Omental fat pad (tissue), 4 donors: ENCODE results near the gene ZDHHC14. TPM values are rescaled to one million over a fixed set of nuclear protein-coding genes. Genes with fewer than 3 reads are reported as not detected.
"Not testable (repeated sequence)": the region's sequence is repeated elsewhere in the genome, so short reads cannot be mapped to it uniquely, and the experiment has no call there.

Experiments used
- ATAC-seq: fragments of 150-250 bp; one replicate; pipeline ENCODE4 v1.9.1; 2016; ENCODE audit warnings: mild to moderate bottlenecking, moderate library complexity; ENCODE audit not compliant: low FRiP score
- DNase-seq: peaks from one replicate; pipeline ENCODE4 v3.0.0-alpha.2; 2019; ENCODE audit warnings: low spot score
- CTCF ChIP-seq, 3 donors: fragments of 450-650 bp; IDR thresholded peaks; one replicate each; pipeline ENCODE4 v1.5.1; 2016 to 2017; ENCODE audit warnings: antibody characterized with exemption in 3 of 3, mild to moderate bottlenecking in 3 of 3, moderate library complexity in 2 of 3
- total RNA-seq, 4 donors: library from RNA; depleted of rRNA; stranded (reverse); fragments of >200 nt; gene quantifications; one replicate each; pipeline ENCODE4 v1.1.0, GENCODE V29; 2016

Gene ZDHHC14
- total RNA-seq, 4 donors from 2014 or later, result 5.6 to 13.7 (median 6.9) TPM

- ATAC-seq (no peak), DNase-seq (no peak)
- no peak for TF ChIP-seq CTCF (IDR thresholded peaks at IDR 0.05)
These were observed 335.4 kb downstream of the ZDHHC14 start for GRCh38 chr6:157716251-157716995.

- no peak for TF ChIP-seq CTCF (IDR thresholded peaks at IDR 0.05)
- no peak for ATAC-seq
- no peak for DNase-seq
These were observed 336.4 kb downstream of the ZDHHC14 start for GRCh38 chr6:157717340-157717748.

GRCh38 chr6:157718503-157719187, 337.7 kb downstream of the ZDHHC14 start:
- ATAC-seq, result no peak
- DNase-seq, result no peak

GRCh38 chr6:157720964-157721363, 340.0 kb downstream of the ZDHHC14 start:
- not testable (repeated sequence) for DNase-seq, ATAC-seq

More at GRCh38 chr6:157718503-157719187, 337.7 kb downstream of the ZDHHC14 start:
- TF ChIP-seq CTCF (IDR thresholded peaks at IDR 0.05), result no peak

DNA sequence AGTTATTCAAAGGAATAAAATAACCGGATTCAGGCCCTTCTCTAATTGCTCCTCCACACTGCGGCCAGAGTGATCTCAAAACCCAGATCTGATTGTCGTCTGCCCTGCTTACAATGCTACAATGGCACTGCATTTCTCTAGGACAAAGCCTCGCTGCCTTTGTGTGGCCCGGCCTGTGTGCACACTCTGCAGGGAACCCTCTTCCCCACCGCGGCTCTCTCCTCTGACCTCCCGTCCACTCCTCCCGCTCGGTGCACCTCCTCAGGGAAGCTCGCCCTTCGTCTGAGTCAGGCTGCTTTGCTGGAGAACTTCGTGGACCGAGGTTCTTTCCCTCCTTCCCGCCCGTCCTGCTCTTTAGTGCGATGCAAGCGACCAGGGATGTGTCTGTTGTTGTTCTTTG, 340.4 kb downstream of the ZDHHC14 start:
- ATAC-seq (no peak), DNase-seq (no peak)
- TF ChIP-seq CTCF (IDR thresholded peaks at IDR 0.05), result no peak

- no peak for TF ChIP-seq CTCF (IDR thresholded peaks at IDR 0.05)
- no peak for DNase-seq
- no peak for ATAC-seq
These were observed 340.8 kb downstream of the ZDHHC14 start for GRCh38 chr6:157721830-157722229.

GRCh38 chr6:157723376-157723775, 342.4 kb downstream of the ZDHHC14 start:
- no peak for TF ChIP-seq CTCF (IDR thresholded peaks at IDR 0.05)
- no peak for ATAC-seq

More at GRCh38 chr6:157723376-157723775, 342.4 kb downstream of the ZDHHC14 start:
- DNase-seq, result no peak
